Effector memory CD8-positive, alpha-beta T cell (primary cell): ENCODE results near the gene SLC10A1.

Source experiments
- ATAC-seq: fragments of 150-1000 bp; cut with Tn5 transposase; replicated peaks from 2 replicates; pipeline ENCODE4 v1.10.0; 2021; ENCODE audit warnings: mild to moderate bottlenecking, moderate library complexity
- DNase-seq, 3 experiments: peaks; one replicate each; pipeline ENCODE4 v3.0.0; 2021
- H3K27ac Mint-ChIP-seq, 2 donors: one replicate each; pipeline ENCODE4 v1.8.0; 2022; ENCODE audit warnings: mild to moderate bottlenecking in 2 of 2, mixed read lengths in 2 of 2, moderate library complexity in 2 of 2
- H3K27me3 Mint-ChIP-seq, 2 donors: one replicate each; pipeline ENCODE4 v1.8.0; 2022; ENCODE audit warnings: mixed read lengths in 2 of 2
- H3K36me3 Mint-ChIP-seq: one replicate; pipeline ENCODE4 v1.8.0; 2022; ENCODE audit warnings: mild to moderate bottlenecking, moderate library complexity, mixed read lengths; ENCODE audit not compliant: insufficient read depth
- H3K4me1 Mint-ChIP-seq, 2 donors: one replicate each; pipeline ENCODE4 v1.8.0; 2022; ENCODE audit warnings: low read depth in 2 of 2, mixed read lengths in 2 of 2
- H3K4me3 Mint-ChIP-seq, 2 donors: one replicate each; pipeline ENCODE4 v1.8.0; 2022; ENCODE audit warnings: mild to moderate bottlenecking in 2 of 2, mixed read lengths in 2 of 2, moderate library complexity in 2 of 2
- H3K9me3 Mint-ChIP-seq, 2 donors: one replicate each; pipeline ENCODE4 v1.8.0; 2022; ENCODE audit warnings: mixed read lengths in 2 of 2
- total RNA-seq, 9 experiments: gene quantifications; one replicate each; lab custom pipeline; 2026; lab: John Stamatoyannopoulos, UW

Gene SLC10A1
- 0 reads per million in 9 experiments for total RNA-seq

GRCh38 chr14:69796797-69797500, at the start of gene SLC10A1:
Gene SLC10A1 (minus strand): TSS chr14:69797241. CDS start chr14:69797155, 86 bp downstream.
- no peak within 1 kb of the TSS for H3K27ac Mint-ChIP-seq
- DNase-seq (no peak), ATAC-seq (no peak)
- H3K36me3 Mint-ChIP-seq = peaks cover 5% of the 10 kb centered on the region
- H3K9me3 Mint-ChIP-seq = no peaks in the 10 kb centered on the region
- peaks cover 0 to 52% of the 10 kb centered on the region in 2 donors for H3K27me3 Mint-ChIP-seq
- no peaks in the 10 kb centered on the region for H3K4me1 Mint-ChIP-seq
- H3K4me3 Mint-ChIP-seq = no peak within 1 kb of the TSS

- Mint-ChIP-seq H3K36me3 (no peaks in the 10 kb centered on the region), H3K4me1 (no peaks in the 10 kb centered on the region), H3K27ac (no peak overlapping the region), H3K4me3 (no peak overlapping the region), H3K9me3 (no peaks in the 10 kb centered on the region), H3K27me3 (peaks cover 23 to 24% of the 10 kb centered on the region in 2 donors)
- DNase-seq (no peak), ATAC-seq (no peak)
Observed at GRCh38 chr14:69845787-69846186, 48.7 kb upstream of the SLC10A1 start.

GRCh38 chr14:69845050-69845581, 48.1 kb upstream of the SLC10A1 start:
- H3K4me3 Mint-ChIP-seq = no peak overlapping the region

GRCh38 chr14:69844171-69844570, 47.1 kb upstream of the SLC10A1 start:
- Mint-ChIP-seq H3K27ac (no peak overlapping the region), H3K27me3 (peaks cover 13 to 18% of the 10 kb centered on the region in 2 donors), H3K4me3 (no peak overlapping the region), H3K4me1 (no peaks in the 10 kb centered on the region), H3K36me3 (no peaks in the 10 kb centered on the region), H3K9me3 (no peaks in the 10 kb centered on the region)
- DNase-seq = no peak
- ATAC-seq = no peak

More at GRCh38 chr14:69845050-69845581, 48.1 kb upstream of the SLC10A1 start:
- H3K9me3 Mint-ChIP-seq = no peaks in the 10 kb centered on the region
- DNase-seq (no peak), ATAC-seq (no peak)
- H3K36me3 Mint-ChIP-seq = no peaks in the 10 kb centered on the region
- peaks cover 23 to 24% of the 10 kb centered on the region in 2 donors for H3K27me3 Mint-ChIP-seq
- H3K27ac Mint-ChIP-seq = no peak overlapping the region
- H3K4me1 Mint-ChIP-seq = no peaks in the 10 kb centered on the region

- Mint-ChIP-seq H3K36me3 (no peaks in the 10 kb centered on the region), H3K9me3 (no peaks in the 10 kb centered on the region), H3K27ac (no peak overlapping the region), H3K4me3 (no peak overlapping the region), H3K27me3 (peaks cover under 1 to 6% of the 10 kb centered on the region in 2 donors), H3K4me1 (no peaks in the 10 kb centered on the region)
- DNase-seq = no peak
- ATAC-seq = no peak
Observed at GRCh38 chr14:69842686-69843420, 45.8 kb upstream of the SLC10A1 start.

- Mint-ChIP-seq H3K27me3 (no peaks in the 10 kb centered on the region), H3K4me3 (no peak overlapping the region), H3K9me3 (no peaks in the 10 kb centered on the region), H3K36me3 (no peaks in the 10 kb centered on the region), H3K4me1 (no peaks in the 10 kb centered on the region), H3K27ac (no peak overlapping the region)
- ATAC-seq (no peak), DNase-seq (no peak)
Observed at GRCh38 chr14:69841656-69842055, 44.6 kb upstream of the SLC10A1 start.

- DNase-seq = no peak
- ATAC-seq = no peak
- Mint-ChIP-seq H3K4me1 (no peaks in the 10 kb centered on the region), H3K36me3 (no peaks in the 10 kb centered on the region), H3K4me3 (no peak overlapping the region), H3K9me3 (no peaks in the 10 kb centered on the region), H3K27ac (no peak overlapping the region), H3K27me3 (peaks cover 0 to 7% of the 10 kb centered on the region in 2 donors)
Observed at GRCh38 chr14:69839661-69840060, 42.6 kb upstream of the SLC10A1 start.

- no peak for DNase-seq
- Mint-ChIP-seq H3K27me3 (peaks cover 0 to 7% of the 10 kb centered on the region in 2 donors), H3K4me3 (no peak overlapping the region), H3K4me1 (no peaks in the 10 kb centered on the region), H3K27ac (no peak overlapping the region), H3K9me3 (no peaks in the 10 kb centered on the region), H3K36me3 (no peaks in the 10 kb centered on the region)
- ATAC-seq = no peak
Observed at GRCh38 chr14:69838881-69839416, 41.9 kb upstream of the SLC10A1 start.

GRCh38 chr14:69828879-69829278, 31.8 kb upstream of the SLC10A1 start:
- no peak for ATAC-seq
- DNase-seq = no peak
- H3K4me1 Mint-ChIP-seq = no peaks in the 10 kb centered on the region
- H3K27ac Mint-ChIP-seq = no peak overlapping the region
- no peak overlapping the region for H3K4me3 Mint-ChIP-seq
- no peaks in the 10 kb centered on the region for H3K9me3 Mint-ChIP-seq
- H3K36me3 Mint-ChIP-seq = no peaks in the 10 kb centered on the region
- peaks cover 8 to 25% of the 10 kb centered on the region in 2 donors for H3K27me3 Mint-ChIP-seq

- Mint-ChIP-seq H3K4me1 (no peaks in the 10 kb centered on the region), H3K4me3 (no peak overlapping the region), H3K27me3 (peaks cover 8 to 25% of the 10 kb centered on the region in 2 donors), H3K36me3 (no peaks in the 10 kb centered on the region), H3K27ac (no peak overlapping the region), H3K9me3 (no peaks in the 10 kb centered on the region)
- DNase-seq (no peak), ATAC-seq (no peak)
Observed at GRCh38 chr14:69828354-69828753, 31.3 kb upstream of the SLC10A1 start.

GRCh38 chr14:69827560-69827959, 30.5 kb upstream of the SLC10A1 start:
- no peak for ATAC-seq
- Mint-ChIP-seq H3K36me3 (no peaks in the 10 kb centered on the region), H3K27ac (no peak overlapping the region), H3K4me3 (no peak overlapping the region), H3K4me1 (no peaks in the 10 kb centered on the region), H3K9me3 (no peaks in the 10 kb centered on the region), H3K27me3 (peaks cover 8 to 25% of the 10 kb centered on the region in 2 donors)
- DNase-seq = no peak

GRCh38 chr14:69822456-69822855, 25.4 kb upstream of the SLC10A1 start:
- no peaks in the 10 kb centered on the region for H3K4me1 Mint-ChIP-seq
- H3K36me3 Mint-ChIP-seq = no peaks in the 10 kb centered on the region
- no peak for DNase-seq
- peaks cover 5 to 16% of the 10 kb centered on the region in 2 donors for H3K27me3 Mint-ChIP-seq
- H3K27ac Mint-ChIP-seq = no peak overlapping the region
- no peak for ATAC-seq
- H3K9me3 Mint-ChIP-seq = no peaks in the 10 kb centered on the region
- no peak overlapping the region for H3K4me3 Mint-ChIP-seq

- Mint-ChIP-seq H3K36me3 (no peaks in the 10 kb centered on the region), H3K27ac (no peak overlapping the region), H3K27me3 (peaks cover 5 to 8% of the 10 kb centered on the region in 2 donors), H3K4me3 (no peak overlapping the region), H3K4me1 (no peaks in the 10 kb centered on the region), H3K9me3 (no peaks in the 10 kb centered on the region)
- no peak for ATAC-seq
- DNase-seq = no peak
Observed at GRCh38 chr14:69820991-69821390, 23.9 kb upstream of the SLC10A1 start.
